Mesenchymal stem cell (in vitro differentiated cells and primary cell): Measurements from ENCODE around the gene DHH.

Source experiments
- DNase-seq: peaks from one replicate; pipeline ENCODE4 v3.0.0-alpha.2; 2013
- H2AFZ ChIP-seq: one replicate; pipeline ENCODE4 v1.6.1; 2013; ENCODE audit warnings: low read depth, mild to moderate bottlenecking, control low read depth, inconsistent platforms, low read length, moderate library complexity
- H2AK5ac ChIP-seq: 2 replicates; pipeline ENCODE4 v1.6.1; 2013; ENCODE audit warnings: low read length, moderate library complexity, mild to moderate bottlenecking, inconsistent platforms; ENCODE audit not compliant: severe bottlenecking
- H2BK120ac ChIP-seq: one replicate; pipeline ENCODE4 v1.6.1; 2013; ENCODE audit warnings: low read depth, mild to moderate bottlenecking, inconsistent platforms, low read length, moderate library complexity
- H2BK12ac ChIP-seq, 2 experiments: one replicate each; pipeline ENCODE4 v1.6.1; 2013; ENCODE audit warnings: inconsistent platforms in 2 of 2, low read length in 2 of 2, mild to moderate bottlenecking in 2 of 2, moderate library complexity in 2 of 2, control low read depth in 1 of 2
- H2BK15ac ChIP-seq: one replicate; pipeline ENCODE4 v1.6.1; 2013; ENCODE audit warnings: mild to moderate bottlenecking, low read depth, inconsistent platforms; ENCODE audit not compliant: poor library complexity, severe bottlenecking
- H2BK5ac ChIP-seq: 2 replicates; pipeline ENCODE4 v1.6.1; 2013; ENCODE audit warnings: low read depth, mild to moderate bottlenecking, low read length, control low read depth, inconsistent platforms; ENCODE audit not compliant: poor library complexity, severe bottlenecking
- H3K14ac ChIP-seq, 2 experiments: one replicate each; pipeline ENCODE4 v1.6.1; 2013; ENCODE audit warnings: inconsistent platforms in 2 of 2, low read length in 2 of 2, control low read depth in 1 of 2, mild to moderate bottlenecking in 1 of 2, moderate library complexity in 1 of 2
- H3K18ac ChIP-seq, 2 experiments: one replicate each; pipeline ENCODE4 v1.6.1; 2013; ENCODE audit warnings: inconsistent platforms in 2 of 2, low read length in 2 of 2, control low read depth in 1 of 2, low read depth in 1 of 2, mild to moderate bottlenecking in 1 of 2
- H3K23ac ChIP-seq, 2 experiments: one replicate each; pipeline ENCODE4 v1.6.1; 2013; ENCODE audit warnings: inconsistent platforms in 2 of 2, low read length in 2 of 2, mild to moderate bottlenecking in 2 of 2, moderate library complexity in 2 of 2, control low read depth in 1 of 2
- H3K27ac ChIP-seq: 2 replicates; pipeline ENCODE4 v1.5.1; 2013; ENCODE audit warnings: mild to moderate bottlenecking, moderate library complexity, low read length, control low read depth, inconsistent platforms; ENCODE audit not compliant: poor library complexity, severe bottlenecking
- H3K27me3 ChIP-seq, 2 experiments: 2 replicates each; pipeline versions ENCODE4 v1.6.1 to v1.7.0; 2013; ENCODE audit warnings: low read length in 2 of 2, mild to moderate bottlenecking in 2 of 2, moderate library complexity in 2 of 2, control low read depth in 1 of 2, inconsistent platforms in 1 of 2; ENCODE audit not compliant: control insufficient read depth in 1 of 2, insufficient read depth in 1 of 2
- H3K36me3 ChIP-seq, 2 experiments: 2 replicates each; pipeline versions ENCODE4 v1.6.1 to v1.7.0; 2013; ENCODE audit warnings: low read length in 2 of 2, control low read depth in 1 of 2, inconsistent platforms in 1 of 2, low read depth in 1 of 2, mild to moderate bottlenecking in 1 of 2; ENCODE audit not compliant: insufficient read depth in 2 of 2, control insufficient read depth in 1 of 2
- H3K4ac ChIP-seq, 2 experiments: one replicate each; pipeline ENCODE4 v1.6.1; 2013; ENCODE audit warnings: inconsistent platforms in 2 of 2, low read length in 2 of 2, mild to moderate bottlenecking in 2 of 2, moderate library complexity in 2 of 2, control low read depth in 1 of 2, low read depth in 1 of 2
- H3K4me1 ChIP-seq: 2 replicates; pipeline ENCODE4 v1.6.1; 2013; ENCODE audit warnings: low read depth, low read length, control low read depth; ENCODE audit not compliant: control insufficient read depth, insufficient read depth
- H3K4me2 ChIP-seq: 2 replicates; pipeline ENCODE4 v1.6.1; 2013; ENCODE audit warnings: low read length, mild to moderate bottlenecking, inconsistent platforms; ENCODE audit not compliant: poor library complexity, severe bottlenecking
- H3K4me3 ChIP-seq, 2 experiments: 2 replicates each; pipeline versions ENCODE4 v1.5.1 to v1.7.0; 2013; ENCODE audit warnings: low read length in 2 of 2, mild to moderate bottlenecking in 2 of 2, control low read depth in 1 of 2, low read depth in 1 of 2; ENCODE audit not compliant: insufficient read depth in 1 of 2
- H3K79me1 ChIP-seq: replicated peaks from 2 replicates; pipeline ENCODE4 v1.6.1; 2013; ENCODE audit warnings: mild to moderate bottlenecking, control low read depth, low read length, inconsistent platforms; ENCODE audit not compliant: poor library complexity, severe bottlenecking
- H3K9ac ChIP-seq: 2 replicates; pipeline ENCODE4 v1.7.0; 2013; ENCODE audit warnings: mild to moderate bottlenecking, low read length, moderate library complexity
- H3K9me3 ChIP-seq: 2 replicates; pipeline ENCODE4 v1.7.0; 2013; ENCODE audit warnings: mild to moderate bottlenecking, low read length; ENCODE audit not compliant: control insufficient read depth
- H4K8ac ChIP-seq: one replicate; pipeline ENCODE4 v1.6.1; 2013; ENCODE audit warnings: inconsistent platforms, mild to moderate bottlenecking, low read length, moderate library complexity
- H4K91ac ChIP-seq: one replicate; pipeline ENCODE4 v1.6.1; 2013; ENCODE audit warnings: mild to moderate bottlenecking, low read length, inconsistent platforms
- WGBS: methylation state at CpG from one replicate; pipeline ENCODE4 v1.1.7; 2013; ENCODE audit warnings: mixed read lengths; 5-methylcytosine and 5-hydroxymethylcytosine counted together

Gene DHH

GRCh38 chr12:49070971-49071370 lies 23.6 kb downstream of the DHH start:
- Histone ChIP-seq H2BK5ac (no peak overlapping the region), H4K8ac (no peak overlapping the region), H3K4me2 (no peak overlapping the region), H3K36me3 (no peaks in the 10 kb centered on the region), H3K9me3 (no peaks in the 10 kb centered on the region), H3K4me3 (no peak overlapping the region), H3K27ac (no peak overlapping the region), H3K14ac (no peak overlapping the region), H3K4me1 (peaks cover 6% of the 10 kb centered on the region), H4K91ac (no peak overlapping the region), H3K79me1 (no peaks in the 10 kb centered on the region), H3K27me3 (no peaks in the 10 kb centered on the region), H2BK15ac (no peak overlapping the region), H3K9ac (no peak overlapping the region), H3K18ac (no peak overlapping the region), H2BK12ac (no peak overlapping the region), H3K23ac (no peak overlapping the region), H3K4ac (no peak overlapping the region), H2BK120ac (no peak overlapping the region), H2AK5ac (no peak overlapping the region), H2AFZ (no peak overlapping the region)
- DNase-seq: no peak
- WGBS: 95% methylated on average over 6 of the region's 11 CpGs

GRCh38 chr12:49069507-49070346 lies 24.9 kb downstream of the DHH start, which contains the start of gene RHEBL1:
Gene RHEBL1, minus strand, starts transcription at chr12:49069979. Its CDS starts 194 bp downstream, at chr12:49069785.
- Histone ChIP-seq H3K4ac (no peak within 1 kb of the TSS), H3K4me3 (peak within 1 kb of the TSS; percentile 82 to 93), H3K79me1 (no peaks in the 10 kb centered on the region), H3K4me1 (peaks cover 6% of the 10 kb centered on the region), H2AK5ac (no peak within 1 kb of the TSS), H3K27me3 (no peaks in the 10 kb centered on the region), H3K27ac (no peak within 1 kb of the TSS), H2BK12ac (no peak within 1 kb of the TSS), H3K23ac (peak within 1 kb of the TSS in 1 of 2 experiments; percentile 23), H4K91ac (no peak within 1 kb of the TSS), H2AFZ (peak within 1 kb of the TSS; percentile 99), H3K14ac (no peak within 1 kb of the TSS), H3K4me2 (peak within 1 kb of the TSS; percentile 98), H4K8ac (no peak within 1 kb of the TSS), H2BK15ac (no peak within 1 kb of the TSS), H3K36me3 (no peaks in the 10 kb centered on the region), H3K9me3 (no peaks in the 10 kb centered on the region), H3K18ac (no peak within 1 kb of the TSS), H3K9ac (peak within 1 kb of the TSS; percentile 87), H2BK120ac (no peak within 1 kb of the TSS), H2BK5ac (no peak within 1 kb of the TSS)
- WGBS: under 1% methylated on average over 60 of the region's 60 CpGs
- peak; percentile 98 for DNase-seq

DNA sequence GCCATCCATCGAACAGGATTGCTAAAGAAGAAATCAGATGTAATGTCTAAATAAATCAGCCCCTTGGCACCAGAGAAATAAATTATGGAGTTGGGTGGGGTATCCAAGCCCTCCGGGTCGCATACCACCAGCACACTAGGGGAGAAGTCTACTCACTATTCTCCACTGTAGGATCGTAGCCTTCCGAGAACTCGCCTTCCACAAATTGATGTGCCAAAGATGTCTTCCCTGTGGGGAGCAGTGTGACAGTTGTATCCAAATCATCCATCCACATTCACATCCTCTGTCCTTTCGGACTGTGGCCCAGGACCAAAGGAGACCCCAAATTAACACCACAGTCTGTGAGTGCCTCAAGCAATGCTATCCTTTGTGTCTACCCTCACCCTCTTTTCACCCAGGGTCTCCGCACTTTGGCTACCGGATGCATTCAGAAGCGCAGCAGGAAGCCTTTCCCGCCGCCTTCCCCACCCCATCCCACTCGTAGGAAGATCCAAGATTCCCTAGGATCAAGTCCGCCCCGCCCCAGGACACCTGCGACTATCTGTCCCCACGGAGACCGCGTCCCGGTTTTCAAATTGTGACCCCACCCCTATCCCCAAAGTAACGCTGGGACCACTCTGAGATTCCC lies 25.6 kb downstream of the DHH start:
- no peak overlapping the region for H2BK5ac ChIP-seq
- no peak for DNase-seq
- peak overlapping the region; percentile 98 for H3K4me2 ChIP-seq
- no peak overlapping the region for H3K4ac ChIP-seq
- H3K4me1 ChIP-seq: peaks cover 6% of the 10 kb centered on the region
- peak overlapping the region; percentile 87 for H3K9ac ChIP-seq
- H3K18ac ChIP-seq: no peak overlapping the region
- H3K4me3 ChIP-seq: peak overlapping the region; percentile 82 to 93
- H4K8ac ChIP-seq: no peak overlapping the region
- H3K9me3 ChIP-seq: no peaks in the 10 kb centered on the region
- H3K36me3 ChIP-seq: no peaks in the 10 kb centered on the region
- peak overlapping the region in 1 of 2 experiments; percentile 23 for H3K23ac ChIP-seq
- no peak overlapping the region for H4K91ac ChIP-seq
- no peak overlapping the region for H3K14ac ChIP-seq
- H2BK12ac ChIP-seq: no peak overlapping the region
- no peak overlapping the region for H2BK15ac ChIP-seq
- H2AFZ ChIP-seq: peak overlapping the region; percentile 99
- WGBS: 20% methylated on average over 20 of the region's 21 CpGs
- no peak overlapping the region for H3K27ac ChIP-seq
- no peak overlapping the region for H2AK5ac ChIP-seq
- H2BK120ac ChIP-seq: no peak overlapping the region
- no peaks in the 10 kb centered on the region for H3K27me3 ChIP-seq
- no peaks in the 10 kb centered on the region for H3K79me1 ChIP-seq

DNA sequence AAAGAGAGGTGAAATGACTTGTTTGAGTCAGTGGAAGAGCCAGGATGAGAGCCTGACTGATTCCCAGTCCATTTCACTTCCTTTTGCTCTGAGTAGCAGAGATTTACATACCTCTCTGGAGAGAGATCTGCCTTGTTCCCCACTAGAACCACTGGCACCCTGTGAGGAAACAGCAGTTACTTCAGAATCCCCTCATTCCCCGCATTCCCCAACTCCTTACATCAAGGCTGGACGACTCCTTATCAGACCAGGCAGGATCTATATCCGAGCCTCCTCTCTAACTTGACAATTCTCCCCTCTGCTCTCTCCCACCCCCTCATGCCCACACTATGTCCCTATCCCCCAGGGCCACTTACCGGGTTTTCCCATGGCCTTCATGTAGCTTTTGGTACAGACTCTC lies 28.5 kb downstream of the DHH start:
- Histone ChIP-seq H3K36me3 (no peaks in the 10 kb centered on the region), H3K18ac (no peak overlapping the region), H3K9ac (no peak overlapping the region), H3K9me3 (no peaks in the 10 kb centered on the region), H3K27ac (no peak overlapping the region), H2BK5ac (no peak overlapping the region), H2BK15ac (no peak overlapping the region), H3K4me1 (peaks cover 8% of the 10 kb centered on the region), H3K4me2 (no peak overlapping the region), H3K27me3 (no peaks in the 10 kb centered on the region), H3K4me3 (no peak overlapping the region), H3K79me1 (peaks cover 5% of the 10 kb centered on the region), H3K14ac (no peak overlapping the region), H4K91ac (no peak overlapping the region), H3K4ac (no peak overlapping the region), H3K23ac (no peak overlapping the region), H2AFZ (no peak overlapping the region), H2BK120ac (no peak overlapping the region), H4K8ac (no peak overlapping the region), H2BK12ac (no peak overlapping the region), H2AK5ac (no peak overlapping the region)
- no peak for DNase-seq
- 67% methylated on average over 4 of the region's 4 CpGs for WGBS
